Kidney epithelial cell (primary cell): ENCODE measurements around the gene STXBP1. TPM values are rescaled to one million over a fixed set of nuclear protein-coding genes. Genes with fewer than 3 reads are reported as not detected.

Experiments
- DNase-seq: peaks from one replicate; pipeline ENCODE4 v3.0.0-alpha.2; 2010; ENCODE audit warnings: low read depth
- H3K27me3 ChIP-seq: 2 replicates; pipeline ENCODE4 v1.6.0; 2011; ENCODE audit warnings: low read length; ENCODE audit not compliant: control insufficient read depth, insufficient read depth
- H3K36me3 ChIP-seq: 2 replicates; pipeline ENCODE4 v1.5.1; 2011; ENCODE audit warnings: low read length; ENCODE audit not compliant: control insufficient read depth, insufficient read depth
- H3K4me3 ChIP-seq: 2 replicates; pipeline ENCODE4 v1.5.1; 2011; ENCODE audit warnings: low read depth, mild to moderate bottlenecking, control low read depth, low read length
- total RNA-seq: library from RNA; depleted of rRNA; stranded (reverse); fragments of >200 nt; gene quantifications from 2 replicates; pipeline ENCODE4 v1.2.3, GENCODE V29; 2015
- TF ChIP-seq, protein P1 (sequence below): IDR thresholded peaks from 2 replicates; pipeline ENCODE4 v1.5.1; 2011; ENCODE audit warnings: mild to moderate bottlenecking, moderate library complexity, low read length, control low read depth, inconsistent platforms; ENCODE audit not compliant: insufficient read depth, poor library complexity, severe bottlenecking

The STXBP1 gene
- total RNA-seq, 1 donor from 2014 or later: 27.5 TPM

DNA sequence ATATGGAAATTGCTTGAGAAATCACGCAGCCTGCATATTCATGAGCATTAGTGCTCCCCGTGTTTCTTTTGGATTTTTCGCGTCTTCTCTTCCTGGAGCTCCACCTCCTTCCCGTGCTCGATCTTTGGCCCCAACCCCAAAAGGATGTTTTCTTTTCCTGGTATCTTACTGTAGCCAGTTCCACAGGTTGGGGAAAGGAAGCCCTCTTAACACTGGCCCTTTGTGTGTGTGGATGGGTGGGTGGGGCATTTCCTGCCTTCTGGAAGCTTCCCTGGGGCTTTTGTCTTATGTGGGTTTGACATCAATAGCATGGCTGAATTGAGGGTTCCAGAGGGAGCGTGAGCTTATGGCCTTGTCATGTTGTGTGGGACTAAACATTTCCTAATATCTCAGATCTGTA lies 21.9 kb downstream of the STXBP1 start:
- no peak for DNase-seq
- Histone ChIP-seq H3K36me3 (no peaks in the 10 kb centered on the region), H3K27me3 (no peaks in the 10 kb centered on the region), H3K4me3 (no peak overlapping the region)
- TF ChIP-seq, protein P1, sequence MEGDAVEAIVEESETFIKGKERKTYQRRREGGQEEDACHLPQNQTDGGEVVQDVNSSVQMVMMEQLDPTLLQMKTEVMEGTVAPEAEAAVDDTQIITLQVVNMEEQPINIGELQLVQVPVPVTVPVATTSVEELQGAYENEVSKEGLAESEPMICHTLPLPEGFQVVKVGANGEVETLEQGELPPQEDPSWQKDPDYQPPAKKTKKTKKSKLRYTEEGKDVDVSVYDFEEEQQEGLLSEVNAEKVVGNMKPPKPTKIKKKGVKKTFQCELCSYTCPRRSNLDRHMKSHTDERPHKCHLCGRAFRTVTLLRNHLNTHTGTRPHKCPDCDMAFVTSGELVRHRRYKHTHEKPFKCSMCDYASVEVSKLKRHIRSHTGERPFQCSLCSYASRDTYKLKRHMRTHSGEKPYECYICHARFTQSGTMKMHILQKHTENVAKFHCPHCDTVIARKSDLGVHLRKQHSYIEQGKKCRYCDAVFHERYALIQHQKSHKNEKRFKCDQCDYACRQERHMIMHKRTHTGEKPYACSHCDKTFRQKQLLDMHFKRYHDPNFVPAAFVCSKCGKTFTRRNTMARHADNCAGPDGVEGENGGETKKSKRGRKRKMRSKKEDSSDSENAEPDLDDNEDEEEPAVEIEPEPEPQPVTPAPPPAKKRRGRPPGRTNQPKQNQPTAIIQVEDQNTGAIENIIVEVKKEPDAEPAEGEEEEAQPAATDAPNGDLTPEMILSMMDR: no peak

DNA sequence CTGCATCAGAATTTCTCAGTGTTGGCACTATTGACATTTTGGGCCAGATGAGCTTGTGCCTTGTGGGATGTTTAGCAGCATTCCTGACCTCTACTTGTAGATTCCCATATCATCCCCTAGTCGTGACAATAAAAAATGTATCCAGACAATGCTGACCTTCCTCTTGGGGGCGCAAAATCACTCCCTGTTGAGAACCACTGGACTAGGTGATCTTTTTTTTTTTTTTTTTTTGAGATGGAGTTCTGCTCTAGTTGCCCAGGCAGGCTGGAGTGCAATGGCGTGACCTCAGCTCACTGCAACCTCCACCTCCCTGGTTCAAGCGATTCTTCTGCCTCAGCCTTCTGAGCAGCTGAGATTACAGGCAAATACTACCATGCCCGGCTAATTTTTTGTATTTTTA lies 22.6 kb downstream of the STXBP1 start:
- Histone ChIP-seq H3K4me3 (no peak overlapping the region), H3K36me3 (no peaks in the 10 kb centered on the region), H3K27me3 (no peaks in the 10 kb centered on the region)
- no peak for DNase-seq
- TF ChIP-seq, protein P1: no peak

DNA sequence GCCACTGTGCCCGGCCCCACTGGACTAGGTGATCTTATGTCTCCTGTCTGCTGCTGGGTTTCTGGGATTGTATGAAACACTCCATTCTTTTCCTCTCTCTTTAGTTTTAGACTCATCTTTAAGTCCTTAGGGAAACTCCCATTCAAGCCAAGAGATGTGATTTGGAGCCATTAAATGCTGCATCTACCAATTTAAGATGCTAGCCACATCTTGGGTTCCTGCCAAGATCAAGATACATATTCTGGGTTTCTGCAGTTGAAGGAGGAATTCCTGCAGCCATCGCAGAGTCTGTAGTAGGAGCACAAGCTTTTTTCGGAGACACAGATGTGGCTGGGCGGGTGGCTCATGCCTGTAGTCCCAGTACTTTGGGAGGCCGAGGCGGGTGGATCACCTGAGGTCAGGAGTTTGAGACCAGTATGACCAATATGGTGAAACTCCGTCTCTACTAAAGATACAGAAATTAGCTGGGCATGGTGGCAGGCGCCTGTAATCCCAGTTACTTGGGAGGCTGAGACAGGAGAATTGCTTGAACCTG lies 23.2 kb downstream of the STXBP1 start:
- no peaks in the 10 kb centered on the region for H3K27me3 ChIP-seq
- H3K36me3 ChIP-seq: no peaks in the 10 kb centered on the region
- TF ChIP-seq, protein P1: no peak
- H3K4me3 ChIP-seq: no peak overlapping the region
- no peak for DNase-seq

DNA sequence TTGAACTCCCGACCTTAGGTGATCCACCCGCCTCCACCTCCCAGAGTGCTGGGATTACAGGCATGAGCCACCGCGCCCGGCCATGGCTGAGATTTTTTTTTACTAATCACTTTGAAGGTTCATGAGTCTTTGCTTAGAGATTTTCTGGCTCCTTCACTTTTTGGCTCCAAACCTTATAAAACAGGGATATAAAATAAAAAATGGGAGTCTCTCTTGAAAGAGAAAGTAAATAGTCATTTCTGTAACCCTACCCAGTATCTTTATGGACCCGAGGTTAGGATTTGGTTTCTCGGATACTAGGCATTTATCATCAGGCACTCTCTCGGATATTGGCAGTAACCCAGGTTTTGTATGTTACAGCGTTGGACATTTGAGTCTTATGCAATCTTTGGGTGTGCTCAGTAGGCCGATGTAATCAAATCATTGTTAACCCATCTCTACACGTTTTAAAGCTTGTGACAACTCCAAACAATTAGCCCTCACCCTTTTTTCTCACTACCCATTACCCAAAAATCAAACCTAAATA lies 25.3 kb downstream of the STXBP1 start:
- Histone ChIP-seq H3K4me3 (no peak overlapping the region), H3K36me3 (no peaks in the 10 kb centered on the region), H3K27me3 (no peaks in the 10 kb centered on the region)
- no peak for DNase-seq
- TF ChIP-seq, protein P1: no peak

DNA sequence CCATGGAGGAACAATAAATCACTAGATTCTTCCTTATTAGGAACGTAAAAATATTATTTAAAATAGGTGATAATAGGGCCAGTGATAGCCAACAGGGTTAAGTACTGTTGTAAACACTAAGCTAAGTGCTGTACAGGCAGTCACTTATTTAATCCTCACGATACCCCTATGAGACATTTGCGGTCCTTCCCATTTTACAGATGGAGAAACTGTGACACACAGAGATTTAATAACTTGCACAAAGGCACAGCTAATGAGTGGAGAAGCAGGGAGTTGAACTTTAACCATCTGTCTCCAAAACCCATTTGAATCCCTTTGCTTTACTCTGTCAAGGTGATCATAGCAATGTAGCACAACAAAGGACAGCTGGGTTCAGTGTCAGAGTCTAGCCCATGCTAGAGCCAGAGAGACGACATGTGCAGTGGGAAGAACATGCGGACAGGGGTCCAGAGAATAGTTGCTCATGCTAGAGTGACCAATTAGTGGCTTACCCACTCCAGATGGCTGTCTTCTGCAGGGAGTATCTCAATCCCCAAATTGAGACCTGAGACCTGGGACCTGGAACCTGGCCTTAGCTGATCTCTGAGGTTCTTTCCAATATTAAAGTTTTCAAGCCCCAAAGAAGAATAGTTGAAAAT lies 28.9 kb downstream of the STXBP1 start:
- no peaks in the 10 kb centered on the region for H3K36me3 ChIP-seq
- DNase-seq: no peak
- TF ChIP-seq, protein P1: no peak
- H3K27me3 ChIP-seq: no peaks in the 10 kb centered on the region
- no peak overlapping the region for H3K4me3 ChIP-seq
